ENCODE results near the gene ARHGAP15.

The ARHGAP15 gene

GRCh38 chr2:143611336-143611735, 482.1 kb downstream of the ARHGAP15 start:
- no peaks in the 10 kb centered on the region for H3K27me3 ChIP-seq (ENCODE audit: insufficient read depth, low read depth, severe bottlenecking)
- H3K4me3 ChIP-seq (ENCODE audit: low read depth, low read length), result no peak overlapping the region
- H3K36me3 ChIP-seq, result no peaks in the 10 kb centered on the region
- no peak overlapping the region for H3K27ac ChIP-seq
- TF ChIP-seq CTCF (IDR thresholded peaks at IDR 0.05; ENCODE audit: low read depth, low read length), result no peak
- no peak for DNase-seq
- no peaks in the 10 kb centered on the region for H3K9me3 ChIP-seq (ENCODE audit: severe bottlenecking)

DNA sequence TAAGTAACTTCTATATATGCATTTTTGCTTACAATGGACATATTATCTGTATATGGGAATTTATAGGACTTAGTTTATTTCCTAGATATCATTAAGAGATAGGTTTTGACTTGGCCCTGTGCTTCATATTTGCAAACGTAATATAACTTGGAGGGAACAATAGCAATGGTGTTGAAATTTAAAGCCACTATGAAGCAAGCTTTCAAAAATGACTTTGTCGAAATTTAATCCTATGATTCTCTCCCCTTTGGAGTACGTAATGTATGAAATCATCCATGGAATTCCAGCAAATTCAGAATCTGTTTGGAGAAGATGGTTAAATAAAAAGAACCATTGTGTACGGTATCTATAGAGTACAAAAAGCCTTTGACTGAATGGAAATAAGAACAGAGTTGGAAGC, 486.3 kb downstream of the ARHGAP15 start:
- no peak for DNase-seq
- Histone ChIP-seq H3K36me3 (no peaks in the 10 kb centered on the region), H3K4me3 (ENCODE audit: low read depth, low read length) (no peak overlapping the region), H3K27me3 (ENCODE audit: insufficient read depth, low read depth, severe bottlenecking) (no peaks in the 10 kb centered on the region), H3K9me3 (ENCODE audit: severe bottlenecking) (no peaks in the 10 kb centered on the region), H3K27ac (no peak overlapping the region)
- no peak for TF ChIP-seq CTCF (IDR thresholded peaks at IDR 0.05; ENCODE audit: low read depth, low read length)

DNA sequence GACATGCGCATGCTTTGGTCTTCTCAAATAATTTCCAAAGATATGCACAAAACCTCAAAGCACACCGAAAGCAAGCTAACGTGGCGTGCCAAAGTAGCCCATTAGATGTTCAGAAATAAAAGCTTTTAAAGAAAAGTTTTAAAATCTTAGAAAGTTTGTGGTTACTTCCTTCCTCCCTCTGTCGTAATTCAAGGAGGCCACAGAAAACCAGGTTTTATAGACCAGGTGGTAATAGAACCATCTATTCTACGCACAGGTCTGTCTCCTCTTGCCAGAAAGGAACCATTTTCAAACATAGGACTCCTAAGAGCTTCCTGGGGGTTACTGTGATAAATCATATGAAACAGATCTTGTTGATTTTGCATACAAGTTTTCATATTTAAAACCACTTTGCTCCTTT, 487.2 kb downstream of the ARHGAP15 start:
- DNase-seq, result no peak
- Histone ChIP-seq H3K4me3 (ENCODE audit: low read depth, low read length) (no peak overlapping the region), H3K36me3 (no peaks in the 10 kb centered on the region), H3K27ac (no peak overlapping the region), H3K27me3 (ENCODE audit: insufficient read depth, low read depth, severe bottlenecking) (no peaks in the 10 kb centered on the region), H3K9me3 (ENCODE audit: severe bottlenecking) (no peaks in the 10 kb centered on the region)
- TF ChIP-seq CTCF (IDR thresholded peaks at IDR 0.05; ENCODE audit: low read depth, low read length), result no peak

GRCh38 chr2:143617803-143618415, 488.7 kb downstream of the ARHGAP15 start:
- H3K9me3 ChIP-seq (ENCODE audit: severe bottlenecking), result no peaks in the 10 kb centered on the region
- no peak overlapping the region for H3K4me3 ChIP-seq (ENCODE audit: low read depth, low read length)
- DNase-seq, result no peak
- no peaks in the 10 kb centered on the region for H3K27me3 ChIP-seq (ENCODE audit: insufficient read depth, low read depth, severe bottlenecking)
- H3K27ac ChIP-seq, result no peak overlapping the region
- no peaks in the 10 kb centered on the region for H3K36me3 ChIP-seq
- TF ChIP-seq CTCF (IDR thresholded peaks at IDR 0.05; ENCODE audit: low read depth, low read length), result no peak

GRCh38 chr2:143622106-143622505, 492.9 kb downstream of the ARHGAP15 start:
- no peaks in the 10 kb centered on the region for H3K36me3 ChIP-seq
- no peaks in the 10 kb centered on the region for H3K27me3 ChIP-seq (ENCODE audit: insufficient read depth, low read depth, severe bottlenecking)
- no peak overlapping the region for H3K4me3 ChIP-seq (ENCODE audit: low read depth, low read length)
- no peak overlapping the region for H3K27ac ChIP-seq
- peaks cover 4% of the 10 kb centered on the region for H3K9me3 ChIP-seq (ENCODE audit: severe bottlenecking)
- DNase-seq, result no peak
- TF ChIP-seq CTCF (IDR thresholded peaks at IDR 0.05; ENCODE audit: low read depth, low read length), result no peak
